NB4 (cell line): ENCODE data around the gene FGD2.

ENCODE experiments used
- DNase-seq: peaks from one replicate; pipeline ENCODE4 v3.0.0; 2010; ENCODE audit warnings: low read depth
- H3K4me3 ChIP-seq: one replicate; pipeline ENCODE4 v1.5.1; 2011; ENCODE audit warnings: mild to moderate bottlenecking, low read depth, low read length, moderate library complexity
- CTCF ChIP-seq: IDR thresholded peaks from one replicate; pipeline ENCODE4 v1.5.1; 2012; ENCODE audit warnings: low read depth, low read length
- MAX ChIP-seq: IDR thresholded peaks from 2 replicates; pipeline ENCODE4 v1.6.1; 2011; ENCODE audit warnings: low read depth, low read length
- MYC ChIP-seq: IDR thresholded peaks from 2 replicates; pipeline ENCODE4 v1.6.1; 2011; ENCODE audit warnings: low read depth, low read length
- POLR2A ChIP-seq: IDR thresholded peaks from 2 replicates; pipeline ENCODE4 v1.6.1; 2011; ENCODE audit warnings: mild to moderate bottlenecking; ENCODE audit not compliant: insufficient read length; ENCODE audit errors: extremely low read depth

The FGD2 gene

GRCh38 chr6:36997811-36998722, 7.4 kb upstream of the FGD2 start:
- H3K4me3 ChIP-seq, result no peak overlapping the region
- DNase-seq, result no peak
- TF ChIP-seq MAX (no peak), CTCF (no peak), POLR2A (no peak), MYC (no peak)

- TF ChIP-seq MYC (no peak), MAX (no peak), CTCF (no peak), POLR2A (no peak)
- DNase-seq, result no peak
- H3K4me3 ChIP-seq, result no peak overlapping the region
These were observed 6.8 kb upstream of the FGD2 start for GRCh38 chr6:36998723-36999038.

GRCh38 chr6:36999061-36999750, 6.2 kb upstream of the FGD2 start:
- DNase-seq, result no peak
- no peak overlapping the region for H3K4me3 ChIP-seq
- no peak for TF ChIP-seq MYC
- TF ChIP-seq POLR2A, result no peak

GRCh38 chr6:36999751-37000125, 5.7 kb upstream of the FGD2 start:
- no peak for DNase-seq
- no peak overlapping the region for H3K4me3 ChIP-seq
- TF ChIP-seq MYC, result no peak
- TF ChIP-seq POLR2A, result no peak
- TF ChIP-seq MAX, result no peak
- no peak for TF ChIP-seq CTCF

GRCh38 chr6:37004044-37004980, 1.1 kb upstream of the FGD2 start:
- H3K4me3 ChIP-seq, result no peak overlapping the region
- DNase-seq, result peak; percentile 32
- TF ChIP-seq CTCF, result no peak
